WTC11 (cell line): ENCODE results near the gene LRSAM1. TPM values are rescaled to one million over a fixed set of nuclear protein-coding genes. Genes with fewer than 3 reads are reported as not detected.

ENCODE experiments used
- ATAC-seq: fragments of 200-7000 bp; cut with Tn5 transposase; 2 replicates; pipeline ENCODE4 v1.10.0; 2021; ENCODE audit warnings: mild to moderate bottlenecking, moderate library complexity
- CTCF ChIA-PET: fragments of 300-600 bp; sonication (Branson Sonifier 250); formaldehyde crosslinking; loops from one replicate; lab custom pipeline; 2021; ENCODE audit warnings: antibody characterized with exemption; lab: Charles Lee
- POLR2A ChIA-PET: fragments of 350-600 bp; sonication (Branson Sonifier 250); formaldehyde crosslinking; loops from one replicate; lab custom pipeline; 2021; ENCODE audit warnings: antibody characterized with exemption; lab: Charles Lee
- DNase-seq: peaks from one replicate; pipeline ENCODE4 v3.0.0; 2021; ENCODE audit warnings: low spot score
- H3K27ac Mint-ChIP-seq: 2 replicates; pipeline ENCODE4 v1.8.0; 2021; ENCODE audit warnings: mixed read lengths
- H3K27me3 Mint-ChIP-seq: 2 replicates; pipeline ENCODE4 v1.8.0; 2021; ENCODE audit warnings: low read depth, mild to moderate bottlenecking, moderate library complexity, mixed read lengths
- H3K36me3 Mint-ChIP-seq: 2 replicates; pipeline ENCODE4 v1.8.0; 2021; ENCODE audit warnings: mixed read lengths
- H3K4me1 Mint-ChIP-seq: 2 replicates; pipeline ENCODE4 v1.8.0; 2022; ENCODE audit warnings: mixed read lengths
- H3K4me3 Mint-ChIP-seq: 2 replicates; pipeline ENCODE4 v1.8.0; 2021; ENCODE audit warnings: mild to moderate bottlenecking, moderate library complexity, mixed read lengths
- H3K9me3 Mint-ChIP-seq: 2 replicates; pipeline ENCODE4 v1.8.0; 2021; ENCODE audit warnings: mixed read lengths
- ATF1 ChIP-seq: sonication (generic); formaldehyde crosslinking; IDR thresholded peaks from 2 replicates; pipeline ENCODE4 v1.8.1; 2023; ENCODE audit warnings: mild to moderate bottlenecking, moderate library complexity, missing genetic modification reagents
- ESRRA ChIP-seq: sonication (generic); formaldehyde crosslinking; IDR thresholded peaks from 2 replicates; pipeline ENCODE4 v1.8.1; 2022; ENCODE audit warnings: mild to moderate bottlenecking, missing genetic modification reagents, borderline replicate concordance
- HMGXB4 ChIP-seq: sonication (generic); formaldehyde crosslinking; IDR thresholded peaks from 2 replicates; pipeline ENCODE4 v1.8.1; 2023; ENCODE audit warnings: mild to moderate bottlenecking, moderate library complexity, missing genetic modification reagents
- KAT7 ChIP-seq: sonication (generic); formaldehyde crosslinking; IDR thresholded peaks from 2 replicates; pipeline ENCODE4 v1.8.1; 2023; ENCODE audit warnings: missing genetic modification reagents, mild to moderate bottlenecking, borderline replicate concordance
- NFE2L1 ChIP-seq: sonication (generic); formaldehyde crosslinking; IDR thresholded peaks from 2 replicates; pipeline ENCODE4 v1.8.1; 2023; ENCODE audit warnings: missing genetic modification reagents
- NR1H2 ChIP-seq: sonication (generic); formaldehyde crosslinking; IDR thresholded peaks from 2 replicates; pipeline ENCODE4 v1.9.0; 2021; ENCODE audit warnings: mild to moderate bottlenecking, moderate library complexity, missing genetic modification reagents
- RELA ChIP-seq: sonication (generic); formaldehyde crosslinking; IDR thresholded peaks from 2 replicates; pipeline ENCODE4 v1.8.1; 2022; ENCODE audit warnings: missing genetic modification reagents, mild to moderate bottlenecking, borderline replicate concordance
- SP1 ChIP-seq: sonication (generic); formaldehyde crosslinking; conservative IDR thresholded peaks from 2 replicates; pipeline ENCODE4 v1.8.1; 2022; ENCODE audit warnings: missing genetic modification reagents
- TCF7 ChIP-seq: sonication (generic); formaldehyde crosslinking; IDR thresholded peaks from 2 replicates; pipeline ENCODE4 v1.8.0; 2022; ENCODE audit warnings: mild to moderate bottlenecking, low read depth, missing genetic modification reagents, moderate library complexity
- TEAD4 ChIP-seq: sonication (generic); formaldehyde crosslinking; IDR thresholded peaks from 2 replicates; pipeline ENCODE4 v1.8.0; 2022; ENCODE audit warnings: mild to moderate bottlenecking, missing genetic modification reagents
- ZNF281 ChIP-seq: sonication (generic); formaldehyde crosslinking; IDR thresholded peaks from 2 replicates; pipeline ENCODE4 v1.8.0; 2023; ENCODE audit warnings: mild to moderate bottlenecking, missing genetic modification reagents
- ZNF671 ChIP-seq: fragments of 250-450 bp; sonication (Bioruptor Pico); IDR thresholded peaks from 2 replicates; pipeline ENCODE4 v1.8.0; 2021; ENCODE audit warnings: mild to moderate bottlenecking
- total RNA-seq: library from RNA; stranded (reverse); gene quantifications from 3 replicates; pipeline ENCODE4 v1.2.3, GENCODE V29; 2021
- TF ChIP-seq, protein P1 (sequence below): sonication (generic); formaldehyde crosslinking; IDR thresholded peaks from 2 replicates; pipeline ENCODE4 v1.8.1; 2023; ENCODE audit warnings: mild to moderate bottlenecking, missing genetic modification reagents, moderate library complexity
- TF ChIP-seq, protein P2 (sequence below): sonication (generic); formaldehyde crosslinking; IDR thresholded peaks from 2 replicates; pipeline ENCODE4 v1.8.1; 2023; ENCODE audit warnings: mild to moderate bottlenecking, missing genetic modification reagents
- TF ChIP-seq, protein P3 (sequence below): sonication (generic); formaldehyde crosslinking; IDR thresholded peaks from 2 replicates; pipeline ENCODE4 v1.8.1; 2022; ENCODE audit warnings: mild to moderate bottlenecking, missing genetic modification reagents, moderate library complexity, borderline replicate concordance
- TF ChIP-seq, protein P4 (sequence below): sonication (generic); formaldehyde crosslinking; IDR thresholded peaks from 2 replicates; pipeline ENCODE4 v1.8.1; 2023; ENCODE audit warnings: mild to moderate bottlenecking, missing genetic modification reagents, borderline replicate concordance

LRSAM1 gene
- total RNA-seq, 1 experiment from 2014 or later = 32.4 TPM

- TF ChIP-seq ZNF281 (no peak), ATF1 (CRISPR knock-in tag) (no peak), RELA (CRISPR knock-in tag) (no peak), NR1H2 (no peak), ESRRA (CRISPR knock-in tag) (no peak)
- TF ChIP-seq, protein P1, sequence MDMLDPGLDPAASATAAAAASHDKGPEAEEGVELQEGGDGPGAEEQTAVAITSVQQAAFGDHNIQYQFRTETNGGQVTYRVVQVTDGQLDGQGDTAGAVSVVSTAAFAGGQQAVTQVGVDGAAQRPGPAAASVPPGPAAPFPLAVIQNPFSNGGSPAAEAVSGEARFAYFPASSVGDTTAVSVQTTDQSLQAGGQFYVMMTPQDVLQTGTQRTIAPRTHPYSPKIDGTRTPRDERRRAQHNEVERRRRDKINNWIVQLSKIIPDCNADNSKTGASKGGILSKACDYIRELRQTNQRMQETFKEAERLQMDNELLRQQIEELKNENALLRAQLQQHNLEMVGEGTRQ = no peak
Observed at GRCh38 chr9:127507751-127508648, 56.7 kb downstream of the LRSAM1 start (continued).

GRCh38 chr9:127508901-127509260 is 57.6 kb downstream of the LRSAM1 start:
- no peak for TF ChIP-seq KAT7 (CRISPR knock-in tag)
- TF ChIP-seq SP1 (CRISPR knock-in tag) = no peak
- TF ChIP-seq, protein P2, sequence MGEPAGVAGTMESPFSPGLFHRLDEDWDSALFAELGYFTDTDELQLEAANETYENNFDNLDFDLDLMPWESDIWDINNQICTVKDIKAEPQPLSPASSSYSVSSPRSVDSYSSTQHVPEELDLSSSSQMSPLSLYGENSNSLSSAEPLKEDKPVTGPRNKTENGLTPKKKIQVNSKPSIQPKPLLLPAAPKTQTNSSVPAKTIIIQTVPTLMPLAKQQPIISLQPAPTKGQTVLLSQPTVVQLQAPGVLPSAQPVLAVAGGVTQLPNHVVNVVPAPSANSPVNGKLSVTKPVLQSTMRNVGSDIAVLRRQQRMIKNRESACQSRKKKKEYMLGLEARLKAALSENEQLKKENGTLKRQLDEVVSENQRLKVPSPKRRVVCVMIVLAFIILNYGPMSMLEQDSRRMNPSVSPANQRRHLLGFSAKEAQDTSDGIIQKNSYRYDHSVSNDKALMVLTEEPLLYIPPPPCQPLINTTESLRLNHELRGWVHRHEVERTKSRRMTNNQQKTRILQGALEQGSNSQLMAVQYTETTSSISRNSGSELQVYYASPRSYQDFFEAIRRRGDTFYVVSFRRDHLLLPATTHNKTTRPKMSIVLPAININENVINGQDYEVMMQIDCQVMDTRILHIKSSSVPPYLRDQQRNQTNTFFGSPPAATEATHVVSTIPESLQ (CRISPR knock-in tag) = no peak
- Mint-ChIP-seq H3K4me3 (no peak overlapping the region), H3K27me3 (no peaks in the 10 kb centered on the region), H3K36me3 (peaks cover 4% of the 10 kb centered on the region; the same call in 1 of the 2 replicates), H3K9me3 (no peaks in the 10 kb centered on the region), H3K27ac (no peak overlapping the region), H3K4me1 (peaks cover 10% of the 10 kb centered on the region)
- ChIA-PET CTCF (interaction anchor here (1.6 to 1.8 kb wide), 2 partner anchors 77 to 226 kb away, joined by 5 to 6 read pairs; partner anchors contain the start of gene TOR2A), POLR2A (no interaction called here)
- DNase-seq (no peak), ATAC-seq (no peak)

DNA sequence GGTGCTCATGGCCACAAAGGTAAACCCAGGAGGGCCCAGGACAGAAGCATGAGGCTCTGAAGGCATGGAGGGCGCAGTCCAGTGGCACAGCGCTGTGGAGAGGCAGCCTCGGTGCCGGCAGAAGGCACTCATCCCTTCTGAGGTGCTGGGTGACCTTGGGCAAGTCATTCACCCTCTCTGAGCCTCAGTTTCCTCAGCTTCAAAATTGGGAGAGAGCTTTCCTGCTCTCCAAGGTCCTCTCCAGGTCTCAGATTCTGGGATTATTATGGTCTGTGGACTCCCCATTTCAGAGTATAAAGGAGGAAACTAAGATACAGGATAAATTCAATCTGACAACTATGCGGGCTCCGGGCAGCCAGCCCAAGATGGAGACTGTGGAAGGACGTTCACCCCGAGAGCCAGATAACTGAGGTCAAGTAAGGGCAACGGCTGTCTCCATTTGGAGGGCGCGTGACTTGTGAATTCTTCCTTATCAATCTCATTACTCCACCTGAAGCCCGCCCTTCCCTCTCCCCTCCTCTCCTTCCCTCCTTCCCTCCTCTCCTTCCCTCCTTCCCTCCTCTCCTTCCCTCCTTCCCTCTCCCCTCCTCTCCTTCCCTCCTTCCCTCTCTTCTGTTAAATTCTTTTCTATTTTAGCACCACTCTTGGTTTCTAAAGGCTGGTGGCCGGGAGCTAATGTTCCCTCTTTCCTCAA is 58.1 kb downstream of the LRSAM1 start:
- ATAC-seq (no peak), DNase-seq (no peak)
- no peaks in the 10 kb centered on the region for H3K9me3 Mint-ChIP-seq
- H3K27me3 Mint-ChIP-seq = no peaks in the 10 kb centered on the region
- H3K4me3 Mint-ChIP-seq = no peak overlapping the region
- CTCF ChIA-PET = interaction anchor here (0.6 to 1.8 kb wide), 5 partner anchors 16 to 225 kb away, joined by 3 to 6 read pairs (median 3); partner anchors contain the start of gene TOR2A
- POLR2A ChIA-PET = no interaction called here
- H3K36me3 Mint-ChIP-seq = peaks cover 4% of the 10 kb centered on the region
- H3K27ac Mint-ChIP-seq = no peak overlapping the region
- peaks cover 10% of the 10 kb centered on the region for H3K4me1 Mint-ChIP-seq
- TF ChIP-seq, protein P3, sequence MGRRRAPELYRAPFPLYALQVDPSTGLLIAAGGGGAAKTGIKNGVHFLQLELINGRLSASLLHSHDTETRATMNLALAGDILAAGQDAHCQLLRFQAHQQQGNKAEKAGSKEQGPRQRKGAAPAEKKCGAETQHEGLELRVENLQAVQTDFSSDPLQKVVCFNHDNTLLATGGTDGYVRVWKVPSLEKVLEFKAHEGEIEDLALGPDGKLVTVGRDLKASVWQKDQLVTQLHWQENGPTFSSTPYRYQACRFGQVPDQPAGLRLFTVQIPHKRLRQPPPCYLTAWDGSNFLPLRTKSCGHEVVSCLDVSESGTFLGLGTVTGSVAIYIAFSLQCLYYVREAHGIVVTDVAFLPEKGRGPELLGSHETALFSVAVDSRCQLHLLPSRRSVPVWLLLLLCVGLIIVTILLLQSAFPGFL (CRISPR knock-in tag) = no peak
- TF ChIP-seq TEAD4 = no peak
- TF ChIP-seq ZNF671 (CRISPR knock-in tag) = no peak
- no peak for TF ChIP-seq NFE2L1 (CRISPR knock-in tag)
- TF ChIP-seq, protein P4, sequence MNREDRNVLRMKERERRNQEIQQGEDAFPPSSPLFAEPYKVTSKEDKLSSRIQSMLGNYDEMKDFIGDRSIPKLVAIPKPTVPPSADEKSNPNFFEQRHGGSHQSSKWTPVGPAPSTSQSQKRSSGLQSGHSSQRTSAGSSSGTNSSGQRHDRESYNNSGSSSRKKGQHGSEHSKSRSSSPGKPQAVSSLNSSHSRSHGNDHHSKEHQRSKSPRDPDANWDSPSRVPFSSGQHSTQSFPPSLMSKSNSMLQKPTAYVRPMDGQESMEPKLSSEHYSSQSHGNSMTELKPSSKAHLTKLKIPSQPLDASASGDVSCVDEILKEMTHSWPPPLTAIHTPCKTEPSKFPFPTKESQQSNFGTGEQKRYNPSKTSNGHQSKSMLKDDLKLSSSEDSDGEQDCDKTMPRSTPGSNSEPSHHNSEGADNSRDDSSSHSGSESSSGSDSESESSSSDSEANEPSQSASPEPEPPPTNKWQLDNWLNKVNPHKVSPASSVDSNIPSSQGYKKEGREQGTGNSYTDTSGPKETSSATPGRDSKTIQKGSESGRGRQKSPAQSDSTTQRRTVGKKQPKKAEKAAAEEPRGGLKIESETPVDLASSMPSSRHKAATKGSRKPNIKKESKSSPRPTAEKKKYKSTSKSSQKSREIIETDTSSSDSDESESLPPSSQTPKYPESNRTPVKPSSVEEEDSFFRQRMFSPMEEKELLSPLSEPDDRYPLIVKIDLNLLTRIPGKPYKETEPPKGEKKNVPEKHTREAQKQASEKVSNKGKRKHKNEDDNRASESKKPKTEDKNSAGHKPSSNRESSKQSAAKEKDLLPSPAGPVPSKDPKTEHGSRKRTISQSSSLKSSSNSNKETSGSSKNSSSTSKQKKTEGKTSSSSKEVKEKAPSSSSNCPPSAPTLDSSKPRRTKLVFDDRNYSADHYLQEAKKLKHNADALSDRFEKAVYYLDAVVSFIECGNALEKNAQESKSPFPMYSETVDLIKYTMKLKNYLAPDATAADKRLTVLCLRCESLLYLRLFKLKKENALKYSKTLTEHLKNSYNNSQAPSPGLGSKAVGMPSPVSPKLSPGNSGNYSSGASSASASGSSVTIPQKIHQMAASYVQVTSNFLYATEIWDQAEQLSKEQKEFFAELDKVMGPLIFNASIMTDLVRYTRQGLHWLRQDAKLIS = no peak
- no peak for TF ChIP-seq TCF7 (CRISPR knock-in tag)
- TF ChIP-seq SP1 (CRISPR knock-in tag) = no peak
- TF ChIP-seq HMGXB4 (CRISPR knock-in tag) = no peak
